Stimulated activated naive CD4-positive, alpha-beta T cell (primary cell): ENCODE results near the gene KISS1R.
A peak's percentile ranks its signal among the peaks of the same experiment; 100 is the strongest.
"Not testable (repeated sequence)": the region's sequence is repeated elsewhere in the genome, so short reads cannot be mapped to it uniquely, and the experiment has no call there.

Experiments
- DNase-seq, 6 experiments: peaks; one replicate each; lab custom pipeline; 2025; lab: John Stamatoyannopoulos, UW

The KISS1R gene

GRCh38 chr19:881385-882071, 35.6 kb upstream of the KISS1R start:
- DNase-seq = no peak

- DNase-seq = no peak
These were observed 34.1 kb upstream of the KISS1R start for GRCh38 chr19:882871-883497.

DNA sequence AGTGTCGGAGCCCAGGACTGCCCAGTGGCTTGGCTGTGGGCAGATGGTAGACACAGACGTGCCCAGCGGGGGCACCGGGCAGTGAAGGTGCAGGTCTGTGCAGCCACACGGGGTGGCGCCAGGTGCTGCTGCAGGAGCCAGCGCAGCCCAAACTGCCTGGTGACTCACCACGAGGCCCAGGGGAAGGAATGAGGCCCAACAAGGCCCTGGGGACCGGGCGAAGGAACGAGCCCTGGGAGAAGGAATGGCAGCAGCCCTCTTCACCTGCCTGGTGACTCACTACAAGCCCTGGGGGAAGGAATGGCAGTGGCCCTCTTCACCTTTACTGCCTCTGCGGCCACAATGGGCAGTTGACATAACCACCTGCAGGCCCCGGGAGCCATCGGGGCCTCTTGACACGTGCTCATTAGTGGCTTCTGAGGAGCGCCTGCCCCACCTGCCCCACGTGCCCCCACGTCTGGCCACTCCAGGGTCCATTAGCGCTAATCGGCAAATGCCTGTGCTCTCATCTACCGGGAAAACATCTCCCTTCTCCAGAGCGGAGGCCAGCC, 33.4 kb upstream of the KISS1R start:
- no peak for DNase-seq

GRCh38 chr19:884420-885211, 32.5 kb upstream of the KISS1R start:
- no peak for DNase-seq

- DNase-seq = no peak
These were observed 31.5 kb upstream of the KISS1R start for GRCh38 chr19:885536-886224.

DNA sequence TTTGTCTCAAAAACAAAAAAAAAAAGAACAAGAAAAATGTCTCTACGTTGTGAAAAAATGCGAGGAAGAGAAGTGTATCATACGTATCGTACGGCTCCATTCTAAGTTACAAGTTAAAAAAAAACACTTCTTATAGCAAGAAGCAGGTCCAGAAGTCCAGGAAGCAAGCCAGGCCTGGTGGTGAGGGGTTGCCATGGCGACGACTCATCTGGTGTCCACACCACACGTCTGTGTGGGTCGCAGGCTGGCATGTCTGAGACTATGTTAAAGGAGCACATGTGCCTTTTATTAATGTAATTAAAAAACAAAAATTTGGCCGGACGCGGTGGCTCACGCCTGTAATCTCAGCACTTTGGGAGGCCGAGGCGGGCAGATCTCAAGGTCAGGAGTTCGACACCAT, 30.1 kb upstream of the KISS1R start:
- no peak for DNase-seq

- DNase-seq = no peak
These were observed 29.5 kb upstream of the KISS1R start for GRCh38 chr19:887599-887998.

- peak in 5 of 6 experiments; percentile 25 to 53 (median 31) for DNase-seq
These were observed 28.4 kb upstream of the KISS1R start for GRCh38 chr19:888581-889385.

- no peak for DNase-seq
These were observed 27.4 kb upstream of the KISS1R start for GRCh38 chr19:889662-890295.

- no peak for DNase-seq
These were observed 26.3 kb upstream of the KISS1R start for GRCh38 chr19:890831-891230.

GRCh38 chr19:891421-892200, 25.5 kb upstream of the KISS1R start:
- DNase-seq = not testable (repeated sequence)

- no peak for DNase-seq
These were observed 24.8 kb upstream of the KISS1R start for GRCh38 chr19:892243-892893.

DNA sequence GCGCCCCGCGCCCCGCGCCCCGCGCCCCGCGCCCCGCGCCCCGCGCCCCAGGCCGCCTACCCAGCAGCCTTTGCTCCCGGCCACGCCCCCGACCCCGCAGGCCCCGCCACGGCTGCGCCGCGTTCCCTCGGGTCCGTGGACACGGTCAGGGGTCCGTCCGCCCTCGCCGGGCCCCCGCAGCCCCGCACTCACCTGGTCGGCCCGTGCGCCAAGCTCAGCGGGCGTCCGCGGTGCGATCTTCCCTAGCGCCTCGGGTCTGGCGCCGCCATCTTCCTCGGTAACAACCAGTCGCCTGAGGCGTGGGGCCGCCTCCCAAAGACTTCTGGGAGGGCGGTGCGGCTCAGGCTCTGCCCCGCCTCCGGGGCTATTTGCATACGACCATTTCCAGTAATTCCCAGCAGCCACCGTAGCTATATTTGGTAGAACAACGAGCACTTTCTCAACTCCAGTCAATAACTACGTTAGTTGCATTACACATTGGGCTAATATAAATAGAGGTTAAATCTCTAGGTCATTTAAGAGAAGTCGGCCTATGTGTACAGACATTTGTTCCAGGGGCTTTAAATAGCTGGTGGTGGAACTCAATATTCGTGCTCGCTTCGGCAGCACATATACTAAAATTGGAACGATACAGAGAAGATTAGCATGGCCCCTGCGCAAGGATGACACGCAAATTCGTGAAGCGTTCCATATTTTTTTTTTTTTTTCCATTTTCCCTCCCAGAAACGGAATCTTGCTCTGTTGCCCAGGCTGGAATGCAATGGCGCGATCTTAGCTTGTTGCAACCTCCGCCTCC, 24.0 kb upstream of the KISS1R start, which contains the start of the genes MED16 and RNU6-9:
Gene MED16, minus strand, starts transcription at position 294 of the 796 bp plus-strand sequence. CDS start 2,056 bp downstream, outside the sequence.
Gene RNU6-9, plus strand, starts transcription at position 591 of the 796 bp plus-strand sequence.
- DNase-seq = peak; percentile 83 to 96 (median 88)

- no peak for DNase-seq
These were observed 20.7 kb upstream of the KISS1R start for GRCh38 chr19:896434-896833.

- DNase-seq = no peak
These were observed 20.1 kb upstream of the KISS1R start for GRCh38 chr19:896999-897398.

DNA sequence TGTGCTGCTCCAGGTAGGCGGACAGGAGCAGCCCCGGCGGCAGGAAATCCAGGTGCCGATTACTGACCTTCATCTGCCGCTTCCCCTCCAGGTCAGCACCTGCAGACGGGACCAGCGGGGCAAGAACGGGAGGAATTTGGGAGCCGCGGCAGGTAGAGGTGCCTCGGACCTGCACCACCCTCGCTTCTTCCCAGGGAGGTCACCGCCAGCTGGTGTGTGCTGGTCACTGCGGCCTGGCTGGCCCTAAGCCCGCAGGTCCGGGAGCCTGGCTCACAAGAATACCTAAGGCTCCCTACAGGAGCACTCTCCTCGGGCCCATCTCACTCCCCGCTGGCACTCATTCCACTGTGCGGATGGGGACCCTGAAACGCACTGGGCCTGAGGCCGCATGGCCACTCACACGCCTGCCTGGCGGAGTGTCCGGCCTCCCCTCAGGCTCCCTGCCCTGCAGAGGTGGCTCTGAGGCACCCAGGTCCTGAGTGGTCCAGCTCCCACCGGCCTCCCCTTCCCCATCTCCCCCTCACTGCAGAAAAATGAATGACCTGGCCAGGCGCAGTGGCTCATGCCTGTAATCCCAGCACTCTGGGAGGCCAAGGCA, 19.6 kb upstream of the KISS1R start:
- no peak for DNase-seq

- DNase-seq = peak; percentile 30 to 58 (median 50)
These were observed 18.5 kb upstream of the KISS1R start for GRCh38 chr19:898663-899062.
